Left renal pelvis (tissue), 4 donors: ENCODE data around the gene FHIT. TPM values are rescaled to one million over a fixed set of nuclear protein-coding genes. Genes with fewer than 3 reads are reported as not detected.
"Not testable (repeated sequence)": the region's sequence is repeated elsewhere in the genome, so short reads cannot be mapped to it uniquely, and the experiment has no call there.

Experiments
- DNase-seq, 4 donors: peaks; one replicate each; pipeline ENCODE4 v3.0.0-alpha.2; 2013; ENCODE audit warnings: low read depth in 4 of 4, low spot score in 3 of 4
- polyA plus RNA-seq, 4 donors: library from polyadenylated mRNA; unstranded; fragments of 120-200 nt; gene quantifications; one replicate each; pipeline ENCODE4 v1.2.1, GENCODE V29; 2013; ENCODE audit not compliant: insufficient read length in 4 of 4

Gene FHIT
- polyA plus RNA-seq, 4 donors: 5.4 to 30.1 (median 23.5) TPM

GRCh38 chr3:61066800-61067199, 184.5 kb downstream of the FHIT start:
- no peak for DNase-seq

GRCh38 chr3:61066222-61066621, 185.0 kb downstream of the FHIT start:
- DNase-seq: not testable (repeated sequence)

- DNase-seq: no peak
Observed at GRCh38 chr3:61065451-61066011, 185.7 kb downstream of the FHIT start.

GRCh38 chr3:61061092-61061723, 190.0 kb downstream of the FHIT start:
- DNase-seq: no peak

GRCh38 chr3:61060411-61060861, 190.8 kb downstream of the FHIT start:
- no peak for DNase-seq

GRCh38 chr3:61058836-61059235, 192.4 kb downstream of the FHIT start:
- no peak for DNase-seq

GRCh38 chr3:61057464-61057863, 193.8 kb downstream of the FHIT start:
- peak; percentile 23 to 57 (median 36) for DNase-seq

- DNase-seq: no peak
Observed at GRCh38 chr3:61055447-61055846, 195.8 kb downstream of the FHIT start.

- no peak for DNase-seq
Observed at GRCh38 chr3:61053781-61054496, 197.3 kb downstream of the FHIT start.

- no peak for DNase-seq
Observed at GRCh38 chr3:61052851-61053250, 198.4 kb downstream of the FHIT start.

- no peak for DNase-seq
Observed at GRCh38 chr3:61051666-61052065, 199.6 kb downstream of the FHIT start.

- DNase-seq: not testable (repeated sequence)
Observed at GRCh38 chr3:61045169-61045568, 206.1 kb downstream of the FHIT start.

GRCh38 chr3:61043156-61043555, 208.1 kb downstream of the FHIT start:
- DNase-seq: no peak

- no peak for DNase-seq
Observed at GRCh38 chr3:61040618-61041017, 210.6 kb downstream of the FHIT start.

- no peak for DNase-seq
Observed at GRCh38 chr3:61035573-61035972, 215.7 kb downstream of the FHIT start.

GRCh38 chr3:61032991-61033390, 218.3 kb downstream of the FHIT start:
- DNase-seq: no peak

- no peak for DNase-seq
Observed at GRCh38 chr3:61031503-61031902, 219.7 kb downstream of the FHIT start.

GRCh38 chr3:61030469-61031035, 220.7 kb downstream of the FHIT start:
- no peak for DNase-seq

- DNase-seq: no peak
Observed at GRCh38 chr3:61029194-61029593, 222.1 kb downstream of the FHIT start.

- DNase-seq: no peak
Observed at GRCh38 chr3:61018807-61019206, 232.4 kb downstream of the FHIT start.

- not testable (repeated sequence) for DNase-seq
Observed at GRCh38 chr3:61017028-61017427, 234.2 kb downstream of the FHIT start.

GRCh38 chr3:61015859-61016258, 235.4 kb downstream of the FHIT start:
- DNase-seq: no peak
